Measurements from ENCODE around the gene SIT1. TPM values are rescaled to one million over a fixed set of nuclear protein-coding genes. Genes with fewer than 3 reads are reported as not detected.

SIT1 gene
- total and polyA plus RNA-seq, 4 donors: 0.87 to 3.8 (median 1.4) TPM

DNA sequence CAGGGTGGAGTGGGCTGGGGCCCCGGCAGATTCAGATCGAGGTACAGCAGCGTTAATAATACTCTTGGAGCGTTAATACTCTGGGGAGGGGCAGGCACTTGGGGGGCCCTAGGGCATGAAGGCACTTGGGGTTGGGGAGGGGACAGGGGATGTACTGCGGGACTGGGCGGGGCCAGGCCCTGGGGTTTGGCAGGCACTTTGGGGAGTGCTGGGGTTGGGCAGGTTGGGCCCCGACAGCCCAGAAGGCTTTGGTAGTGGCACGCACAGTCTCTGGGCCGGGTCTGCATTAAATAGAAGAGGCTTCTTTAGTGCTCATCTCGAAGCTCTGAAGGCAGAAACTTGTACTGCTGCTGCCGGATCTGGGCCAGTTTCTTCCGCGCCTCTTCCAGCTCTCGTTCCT lies 46.8 kb upstream of the SIT1 start:
- no peak for TF ChIP-seq CTCF (IDR thresholded peaks at IDR 0.05; ENCODE audit: control extremely low read depth, extremely low read depth)
- ATAC-seq (ENCODE audit: insufficient read depth, low FRiP score): no peak
- Histone ChIP-seq H3K27me3 (ENCODE audit: control insufficient read depth in 3 of 3, insufficient read depth in 3 of 3, low read length in 2 of 3) (no peaks in the 10 kb centered on the region), H3K4me3 (no peak overlapping the region), H3K9ac (ENCODE audit: insufficient read depth in 1 of 2, low read length in 2 of 2) (no peak overlapping the region), H3K27ac (ENCODE audit: low read depth in 1 of 2, low read length in 1 of 2) (peak overlapping the region in 1 of 2 donors; percentile 58), H3K9me3 (ENCODE audit: control insufficient read depth in 4 of 4, insufficient read depth in 3 of 4, low read length in 3 of 4) (no peaks in the 10 kb centered on the region), H3K4me1 (ENCODE audit: control insufficient read depth in 5 of 5, insufficient read depth in 5 of 5, low read length in 5 of 5) (peaks cover 0 to 2% (median 0%) of the 10 kb centered on the region in 5 donors), H3K36me3 (ENCODE audit: control insufficient read depth in 4 of 4, insufficient read depth in 4 of 4, low read length in 4 of 4) (peaks cover 37 to 53% (median 49%) of the 10 kb centered on the region in 4 donors)
- no peak for DNase-seq
- 83 to 93% methylated on average over 14 of the region's 14 CpGs for WGBS, 2 donors

- DNase-seq: peak; percentile 39 to 56 (median 45)
- peak overlapping the region in 1 of 2 donors; percentile 58 for H3K27ac ChIP-seq (ENCODE audit: low read depth in 1 of 2, low read length in 1 of 2)
These were observed 45.9 kb upstream of the SIT1 start for GRCh38 chr9:35696520-35697215.

GRCh38 chr9:35695943-35696401 lies 45.2 kb upstream of the SIT1 start:
- H3K9me3 ChIP-seq (ENCODE audit: control insufficient read depth in 4 of 4, insufficient read depth in 3 of 4, low read length in 3 of 4): no peaks in the 10 kb centered on the region
- no peak overlapping the region for H3K4me3 ChIP-seq
- no peaks in the 10 kb centered on the region for H3K27me3 ChIP-seq (ENCODE audit: control insufficient read depth in 3 of 3, insufficient read depth in 3 of 3, low read length in 2 of 3)
- WGBS, 2 donors: 89% methylated on average over 3 of the region's 3 CpGs
- peak overlapping the region in 1 of 2 donors; percentile 58 for H3K27ac ChIP-seq (ENCODE audit: low read depth in 1 of 2, low read length in 1 of 2)
- ATAC-seq (ENCODE audit: insufficient read depth, low FRiP score) (no peak), DNase-seq (no peak)
- peaks cover 0 to 5% (median 0%) of the 10 kb centered on the region in 5 donors for H3K4me1 ChIP-seq (ENCODE audit: control insufficient read depth in 5 of 5, insufficient read depth in 5 of 5, low read length in 5 of 5)
- no peak for TF ChIP-seq CTCF (IDR thresholded peaks at IDR 0.05; ENCODE audit: control extremely low read depth, extremely low read depth)
- peaks cover 29 to 42% (median 39%) of the 10 kb centered on the region in 4 donors for H3K36me3 ChIP-seq (ENCODE audit: control insufficient read depth in 4 of 4, insufficient read depth in 4 of 4, low read length in 4 of 4)
- no peak overlapping the region for H3K9ac ChIP-seq (ENCODE audit: insufficient read depth in 1 of 2, low read length in 2 of 2)

More at GRCh38 chr9:35696520-35697215, 45.9 kb upstream of the SIT1 start:
- peak; percentile 32 for ATAC-seq (ENCODE audit: insufficient read depth, low FRiP score)
- 37 to 45% methylated on average over 9 of the region's 9 CpGs for WGBS, 2 donors
- Histone ChIP-seq H3K9ac (ENCODE audit: insufficient read depth in 1 of 2, low read length in 2 of 2) (no peak overlapping the region), H3K9me3 (ENCODE audit: control insufficient read depth in 4 of 4, insufficient read depth in 3 of 4, low read length in 3 of 4) (no peaks in the 10 kb centered on the region), H3K4me1 (ENCODE audit: control insufficient read depth in 5 of 5, insufficient read depth in 5 of 5, low read length in 5 of 5) (peaks cover 0 to 2% (median 0%) of the 10 kb centered on the region in 5 donors), H3K27me3 (ENCODE audit: control insufficient read depth in 3 of 3, insufficient read depth in 3 of 3, low read length in 2 of 3) (no peaks in the 10 kb centered on the region), H3K4me3 (no peak overlapping the region), H3K36me3 (ENCODE audit: control insufficient read depth in 4 of 4, insufficient read depth in 4 of 4, low read length in 4 of 4) (peaks cover 31 to 48% (median 44%) of the 10 kb centered on the region in 4 donors)
- peak; percentile 74 for TF ChIP-seq CTCF (IDR thresholded peaks at IDR 0.05; ENCODE audit: control extremely low read depth, extremely low read depth)

All from lung (tissue), 12 donors.